HK-2 (cell line): ENCODE measurements around the gene ULK1.

Experiments used
- DNase-seq: peaks from one replicate; pipeline ENCODE4 v3.0.0-alpha.2; 2018; ENCODE audit not compliant: unreplicated experiment

Gene ULK1

DNA sequence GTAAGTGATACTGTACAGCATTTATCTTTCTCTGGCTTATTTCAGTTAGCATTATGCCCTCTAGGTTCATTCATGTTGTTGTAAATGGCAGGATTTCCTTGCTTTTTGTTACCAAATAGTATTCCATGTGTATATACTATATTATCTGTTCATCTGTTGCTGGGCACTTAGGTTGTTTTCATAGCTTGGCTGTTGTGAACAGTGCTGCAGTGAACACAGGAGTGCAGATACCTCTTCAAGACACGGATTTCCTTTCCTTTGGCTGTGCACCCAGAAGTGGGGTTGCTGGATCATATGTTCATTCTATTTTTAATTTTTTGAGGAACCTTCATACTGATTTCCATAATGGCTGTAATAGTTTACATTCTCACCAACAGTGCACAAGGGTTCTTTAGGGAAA is 76.8 kb downstream of the ULK1 start:
- no peak for DNase-seq
